HG03342 (cell line): ENCODE data around the gene FBXO11.
A peak's percentile ranks its signal among the peaks of the same experiment; 100 is the strongest.
"Not testable (repeated sequence)": the region's sequence is repeated elsewhere in the genome, so short reads cannot be mapped to it uniquely, and the experiment has no call there.

Experiments
- ATAC-seq: cut with Tn5 transposase; IDR thresholded peaks from one replicate; pipeline ENCODE4 v1.9.1; 2021; ENCODE audit warnings: mild to moderate bottlenecking, moderate library complexity; ENCODE audit not compliant: unreplicated experiment

FBXO11 gene

GRCh38 chr2:47853067-47853777 lies 53.1 kb downstream of the FBXO11 start:
- ATAC-seq, result not testable (repeated sequence)

- ATAC-seq, result no peak
These were observed 56.1 kb downstream of the FBXO11 start for GRCh38 chr2:47850198-47850597.

- no peak for ATAC-seq
These were observed 56.9 kb downstream of the FBXO11 start for GRCh38 chr2:47849368-47849767.

GRCh38 chr2:47844162-47844561 lies 62.1 kb downstream of the FBXO11 start:
- ATAC-seq, result no peak

GRCh38 chr2:47843407-47843806 lies 62.9 kb downstream of the FBXO11 start:
- ATAC-seq, result no peak

- no peak for ATAC-seq
These were observed 63.5 kb downstream of the FBXO11 start for GRCh38 chr2:47842846-47843245.

- no peak for ATAC-seq
These were observed 67.6 kb downstream of the FBXO11 start for GRCh38 chr2:47838686-47839085.

- ATAC-seq, result no peak
These were observed 68.0 kb downstream of the FBXO11 start for GRCh38 chr2:47838249-47838648.

- peak; percentile 75 for ATAC-seq
These were observed 72.8 kb downstream of the FBXO11 start for GRCh38 chr2:47833516-47833968.

- no peak for ATAC-seq
These were observed 83.8 kb downstream of the FBXO11 start for GRCh38 chr2:47822518-47822917.

- ATAC-seq, result no peak
These were observed 86.5 kb downstream of the FBXO11 start for GRCh38 chr2:47819834-47820233.

- no peak for ATAC-seq
These were observed 87.5 kb downstream of the FBXO11 start for GRCh38 chr2:47818777-47819176.

- no peak for ATAC-seq
These were observed 90.5 kb downstream of the FBXO11 start for GRCh38 chr2:47815764-47816163.

- no peak for ATAC-seq
These were observed 94.6 kb downstream of the FBXO11 start for GRCh38 chr2:47811668-47812067.

- ATAC-seq, result no peak
These were observed 95.4 kb downstream of the FBXO11 start for GRCh38 chr2:47810850-47811249.

- no peak for ATAC-seq
These were observed 96.4 kb downstream of the FBXO11 start for GRCh38 chr2:47809903-47810302.

- no peak for ATAC-seq
These were observed 97.7 kb downstream of the FBXO11 start for GRCh38 chr2:47808614-47809013.

GRCh38 chr2:47805850-47806249 lies 100.4 kb downstream of the FBXO11 start:
- no peak for ATAC-seq

- no peak for ATAC-seq
These were observed 102.5 kb downstream of the FBXO11 start for GRCh38 chr2:47803770-47804169.

- no peak for ATAC-seq
These were observed 102.9 kb downstream of the FBXO11 start for GRCh38 chr2:47803363-47803762.

- ATAC-seq, result no peak
These were observed 105.2 kb downstream of the FBXO11 start for GRCh38 chr2:47801118-47801517.

GRCh38 chr2:47799031-47799609 lies 107.2 kb downstream of the FBXO11 start:
- no peak for ATAC-seq

GRCh38 chr2:47798631-47799030 lies 107.7 kb downstream of the FBXO11 start:
- ATAC-seq, result no peak
